ENCODE results near the gene OR8D1. TPM values are rescaled to one million over a fixed set of nuclear protein-coding genes. Genes with fewer than 3 reads are reported as not detected.
A peak's percentile ranks its signal among the peaks of the same experiment; 100 is the strongest.
"Not testable (repeated sequence)": the region's sequence is repeated elsewhere in the genome, so short reads cannot be mapped to it uniquely, and the experiment has no call there.

The OR8D1 gene
- total RNA-seq, 4 donors from 2014 or later: not detected

DNA sequence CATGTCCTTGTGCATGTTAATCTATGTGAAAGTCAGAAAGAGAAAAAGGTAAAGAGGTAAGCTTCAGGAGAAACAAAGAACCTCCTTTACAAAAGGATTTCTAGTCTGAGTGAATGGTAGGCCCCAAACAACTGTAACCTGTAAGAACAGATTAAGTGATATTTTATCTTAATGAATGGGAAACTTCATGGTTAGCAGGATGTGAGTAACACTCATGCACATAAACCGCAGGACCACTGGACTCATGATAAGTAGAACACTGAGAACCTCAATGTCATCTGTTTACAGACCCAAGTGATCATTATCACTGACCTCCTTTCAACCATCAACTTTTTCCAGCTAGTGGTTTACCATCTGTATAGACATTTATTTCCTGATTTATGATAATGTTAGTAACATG, 37.7 kb downstream of the OR8D1 start:
- no peaks in the 10 kb centered on the region for H3K9me3 ChIP-seq

DNA sequence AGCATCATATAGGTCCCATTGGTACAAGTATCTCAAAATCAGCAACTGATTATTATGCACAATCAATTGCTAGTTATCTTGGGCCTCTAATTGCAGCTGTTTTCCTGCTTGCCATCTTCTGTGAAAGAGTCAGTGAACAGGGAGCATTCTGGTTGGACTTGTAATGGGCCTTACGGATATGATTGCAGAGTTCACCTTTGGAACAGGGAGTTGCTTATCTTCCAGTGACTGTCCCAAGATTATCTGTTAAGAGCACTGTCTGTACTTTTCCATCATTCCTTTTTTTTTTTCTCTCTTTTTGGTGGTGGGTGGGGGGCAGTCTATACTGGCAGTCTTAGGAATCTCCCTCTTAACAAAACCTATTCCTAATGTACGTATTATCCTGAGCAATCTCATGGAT, 39.7 kb downstream of the OR8D1 start:
- peak in 1 of 3 donors; percentile 50 for DNase-seq
- Histone ChIP-seq H3K4me3 (no peak overlapping the region), H3K27ac (peak overlapping the region in 2 of 4 donors; percentile 50 to 56), H3K36me3 (no peaks in the 10 kb centered on the region), H3K4me1 (peaks cover 0 to 7% (median 0%) of the 10 kb centered on the region in 4 donors), H3K27me3 (no peaks in the 10 kb centered on the region), H3K9me3 (no peaks in the 10 kb centered on the region)
- TF ChIP-seq, protein P1, sequence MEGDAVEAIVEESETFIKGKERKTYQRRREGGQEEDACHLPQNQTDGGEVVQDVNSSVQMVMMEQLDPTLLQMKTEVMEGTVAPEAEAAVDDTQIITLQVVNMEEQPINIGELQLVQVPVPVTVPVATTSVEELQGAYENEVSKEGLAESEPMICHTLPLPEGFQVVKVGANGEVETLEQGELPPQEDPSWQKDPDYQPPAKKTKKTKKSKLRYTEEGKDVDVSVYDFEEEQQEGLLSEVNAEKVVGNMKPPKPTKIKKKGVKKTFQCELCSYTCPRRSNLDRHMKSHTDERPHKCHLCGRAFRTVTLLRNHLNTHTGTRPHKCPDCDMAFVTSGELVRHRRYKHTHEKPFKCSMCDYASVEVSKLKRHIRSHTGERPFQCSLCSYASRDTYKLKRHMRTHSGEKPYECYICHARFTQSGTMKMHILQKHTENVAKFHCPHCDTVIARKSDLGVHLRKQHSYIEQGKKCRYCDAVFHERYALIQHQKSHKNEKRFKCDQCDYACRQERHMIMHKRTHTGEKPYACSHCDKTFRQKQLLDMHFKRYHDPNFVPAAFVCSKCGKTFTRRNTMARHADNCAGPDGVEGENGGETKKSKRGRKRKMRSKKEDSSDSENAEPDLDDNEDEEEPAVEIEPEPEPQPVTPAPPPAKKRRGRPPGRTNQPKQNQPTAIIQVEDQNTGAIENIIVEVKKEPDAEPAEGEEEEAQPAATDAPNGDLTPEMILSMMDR (IDR thresholded peaks at IDR 0.05): no peak
- no peak for TF ChIP-seq POLR2A (IDR thresholded peaks at IDR 0.05)

More for the DNA sequence above, 37.7 kb downstream of the OR8D1 start:
- DNase-seq: no peak
- H3K4me3 ChIP-seq: no peak overlapping the region
- H3K36me3 ChIP-seq: no peaks in the 10 kb centered on the region
- H3K27me3 ChIP-seq: no peaks in the 10 kb centered on the region
- TF ChIP-seq, protein P1 (IDR thresholded peaks at IDR 0.05): no peak
- no peak for TF ChIP-seq POLR2A (IDR thresholded peaks at IDR 0.05)
- H3K27ac ChIP-seq: peak overlapping the region in 1 of 4 donors; percentile 22
- H3K4me1 ChIP-seq: peaks cover 0 to 5% (median 0%) of the 10 kb centered on the region in 4 donors

DNA sequence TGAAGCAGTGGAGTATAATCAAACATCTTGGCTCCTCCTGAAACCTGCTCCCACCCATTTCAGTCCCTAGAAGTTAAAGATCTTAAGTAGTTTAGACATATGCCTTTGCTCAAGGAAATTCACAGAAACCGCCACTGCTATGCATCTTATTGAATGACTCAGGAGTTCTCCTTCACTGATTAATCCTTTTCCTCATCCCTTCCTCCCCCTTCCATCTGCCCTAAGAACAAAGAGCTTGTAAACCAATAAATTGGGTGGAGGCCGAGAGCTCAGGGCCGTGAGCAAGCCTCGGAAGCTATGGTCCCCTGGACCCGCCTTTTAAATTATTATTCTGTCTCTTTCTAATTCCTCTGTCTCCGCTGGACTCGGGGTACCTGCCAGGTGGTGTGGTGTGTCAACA, 42.9 kb downstream of the OR8D1 start:
- H3K27ac ChIP-seq, H3K4me1 ChIP-seq, H3K9me3 ChIP-seq, H3K27me3 ChIP-seq, H3K4me3 ChIP-seq, H3K36me3 ChIP-seq: not testable (repeated sequence)
- DNase-seq: peak in 2 of 3 donors; percentile 52 to 53

DNA sequence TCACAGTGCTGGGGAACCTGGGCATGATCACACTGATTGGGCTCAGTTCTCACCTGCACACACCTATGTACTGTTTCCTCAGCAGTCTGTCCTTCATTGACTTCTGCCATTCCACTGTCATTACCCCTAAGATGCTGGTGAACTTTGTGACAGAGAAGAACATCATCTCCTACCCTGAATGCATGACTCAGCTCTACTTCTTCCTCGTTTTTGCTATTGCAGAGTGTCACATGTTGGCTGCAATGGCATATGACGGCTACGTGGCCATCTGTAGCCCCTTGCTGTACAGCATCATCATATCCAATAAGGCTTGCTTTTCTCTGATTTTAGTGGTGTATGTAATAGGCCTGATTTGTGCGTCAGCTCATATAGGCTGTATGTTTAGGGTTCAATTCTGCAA, 48.7 kb downstream of the OR8D1 start:
- H3K36me3 ChIP-seq, H3K9me3 ChIP-seq: not testable (repeated sequence)

GRCh38 chr11:124256076-124256475, 57.7 kb downstream of the OR8D1 start, which contains the start of gene OR8G5:
OR8G5 (plus strand) TSS chr11:124256376; CDS start chr11:124264932, 8,556 bp downstream.
- no peaks in the 10 kb centered on the region for H3K4me1 ChIP-seq
- no peaks in the 10 kb centered on the region for H3K9me3 ChIP-seq
- H3K4me3 ChIP-seq: no peak within 1 kb of the TSS
- no peak within 1 kb of the TSS for H3K27ac ChIP-seq
- no peaks in the 10 kb centered on the region for H3K36me3 ChIP-seq
- no peak for DNase-seq
- no peak for TF ChIP-seq POLR2A (IDR thresholded peaks at IDR 0.05)
- TF ChIP-seq, protein P1 (IDR thresholded peaks at IDR 0.05): no peak
- no peaks in the 10 kb centered on the region for H3K27me3 ChIP-seq

More for the DNA sequence above, 48.7 kb downstream of the OR8D1 start:
- not testable (repeated sequence) for DNase-seq, H3K4me1 ChIP-seq, H3K27me3 ChIP-seq, H3K27ac ChIP-seq, H3K4me3 ChIP-seq

Other genes starting within 250 kb of the OR8D1 start
- 10 to 100 TPM; 45.2 to 83.4 (median 62.6) TPM for gene VWA5A, start 198.5 kb downstream of the OR8D1 start, total RNA-seq
- not detected for gene OR10D3, start 130.6 kb downstream of the OR8D1 start, total RNA-seq
- under 1 TPM in 1 of 4 donors, not detected in 3; 0.13 TPM for gene OR8G1, start 72.9 kb downstream of the OR8D1 start, total RNA-seq
- not detected for gene OR8G5, start 57.6 kb downstream of the OR8D1 start, total RNA-seq
- gene OR8D2, start 6.2 kb upstream of the OR8D1 start, total RNA-seq: not detected
- gene OR8B2, start 70.5 kb upstream of the OR8D1 start, total RNA-seq: not detected
- gene OR8B3, start 85.1 kb upstream of the OR8D1 start, total RNA-seq: not detected
- gene OR8B4, start 110.9 kb upstream of the OR8D1 start, total RNA-seq: not detected
- gene OR8B8, start 131.7 kb upstream of the OR8D1 start, total RNA-seq: not detected
- not detected for gene OR8B12, start 229.7 kb upstream of the OR8D1 start, total RNA-seq